Measurements from ENCODE around the gene FEZF2.

Gene FEZF2

DNA sequence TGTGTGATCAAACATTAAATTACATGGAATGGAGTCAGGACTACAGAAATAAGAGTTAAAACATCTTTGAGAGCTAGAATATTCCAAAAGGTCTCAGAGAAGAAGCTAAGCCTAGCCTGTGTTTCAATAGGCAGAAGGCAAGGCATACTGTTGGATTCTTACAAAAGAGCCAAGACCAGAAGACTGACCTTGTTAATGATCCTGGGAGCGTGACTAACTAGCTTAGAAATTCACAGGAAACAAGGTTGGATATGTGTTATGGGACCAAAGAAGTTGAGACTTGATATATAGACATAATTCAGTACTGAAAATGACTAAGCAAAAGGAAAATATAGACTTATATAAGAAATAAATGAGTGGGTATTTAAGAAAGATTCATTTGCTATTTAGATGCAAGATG lies 50.1 kb downstream of the FEZF2 start:
- DNase-seq, result no peak
